Epidermal melanocyte (primary cell): Measurements from ENCODE around the gene SFXN5.

Source experiments
- DNase-seq: peaks from one replicate; pipeline ENCODE4 v3.0.0; 2011; ENCODE audit warnings: low spot score; ENCODE audit not compliant: insufficient read length

SFXN5 gene

GRCh38 chr2:72925328-72925943 lies 146.1 kb downstream of the SFXN5 start:
- no peak for DNase-seq

GRCh38 chr2:72924353-72925240 lies 146.9 kb downstream of the SFXN5 start:
- no peak for DNase-seq

- no peak for DNase-seq
Measured at GRCh38 chr2:72923833-72924352, 147.6 kb downstream of the SFXN5 start.

- no peak for DNase-seq
Measured at GRCh38 chr2:72921853-72922252, 149.7 kb downstream of the SFXN5 start.

GRCh38 chr2:72921088-72921851 lies 150.2 kb downstream of the SFXN5 start:
- DNase-seq, result no peak

GRCh38 chr2:72920318-72921087 lies 151.0 kb downstream of the SFXN5 start:
- DNase-seq, result no peak

GRCh38 chr2:72919414-72920317 lies 151.8 kb downstream of the SFXN5 start:
- DNase-seq, result no peak

- DNase-seq, result no peak
Measured at GRCh38 chr2:72917877-72918553, 153.5 kb downstream of the SFXN5 start.

- DNase-seq, result no peak
Measured at GRCh38 chr2:72917138-72917876, 154.2 kb downstream of the SFXN5 start, which contains the start of gene EMX1. Gene EMX1 (plus strand): TSS chr2:72917519. CDS start chr2:72917853, 334 bp downstream.

- no peak for DNase-seq
Measured at GRCh38 chr2:72916743-72917137, 154.8 kb downstream of the SFXN5 start.

- DNase-seq, result no peak
Measured at GRCh38 chr2:72915907-72916742, 155.4 kb downstream of the SFXN5 start.

GRCh38 chr2:72915320-72915906 lies 156.1 kb downstream of the SFXN5 start:
- no peak for DNase-seq

- DNase-seq, result no peak
Measured at GRCh38 chr2:72914589-72915319, 156.8 kb downstream of the SFXN5 start.

- DNase-seq, result no peak
Measured at GRCh38 chr2:72914206-72914559, 157.3 kb downstream of the SFXN5 start.

- DNase-seq, result no peak
Measured at GRCh38 chr2:72913486-72914205, 157.9 kb downstream of the SFXN5 start.

GRCh38 chr2:72911256-72911655 lies 160.3 kb downstream of the SFXN5 start:
- DNase-seq, result no peak
